Neural cell (in vitro differentiated cells): ENCODE measurements around the gene SULF2. TPM values are rescaled to one million over a fixed set of nuclear protein-coding genes. Genes with fewer than 3 reads are reported as not detected.

Source experiments
- H2AFZ ChIP-seq: fragments of 200-600, 300-800 bp; sonication (generic), shearing (Covaris generic); 2 replicates; pipeline ENCODE4 v1.6.0; 2014; ENCODE audit warnings: low read depth, mild to moderate bottlenecking, antibody characterized with exemption, low read length, moderate library complexity
- H3F3A ChIP-seq: fragments of 200-600 bp; shearing (Covaris generic); 2 replicates; pipeline ENCODE4 v1.6.1; 2016; ENCODE audit warnings: mild to moderate bottlenecking, moderate library complexity, mixed read lengths, antibody characterized with exemption, low read length; ENCODE audit not compliant: insufficient read depth, poor library complexity, severe bottlenecking
- H3K27ac ChIP-seq: fragments of 200-600, 300-800 bp; sonication (generic), shearing (Covaris generic); 2 replicates; pipeline ENCODE4 v1.5.1; 2014; ENCODE audit warnings: mild to moderate bottlenecking, low read length, moderate library complexity
- H3K27me3 ChIP-seq: fragments of 300-800, 200-600 bp; sonication (generic), shearing (Covaris generic); 2 replicates; pipeline ENCODE4 v1.6.0; 2014; ENCODE audit warnings: mild to moderate bottlenecking, low read depth, low read length, moderate library complexity; ENCODE audit not compliant: insufficient read depth
- H3K36me3 ChIP-seq: fragments of 300-800, 200-600 bp; sonication (generic), shearing (Covaris generic); 2 replicates; pipeline ENCODE4 v1.5.1; 2014; ENCODE audit warnings: mild to moderate bottlenecking, antibody characterized with exemption, low read length, moderate library complexity; ENCODE audit not compliant: insufficient read depth
- H3K4me2 ChIP-seq: fragments of 300-800, 200-600 bp; sonication (generic), shearing (Covaris generic); 2 replicates; pipeline ENCODE4 v1.6.0; 2014; ENCODE audit warnings: mild to moderate bottlenecking, low read length
- H3K4me3 ChIP-seq: fragments of 300-800, 200-600 bp; sonication (generic), shearing (Covaris generic); 2 replicates; pipeline ENCODE4 v1.5.1; 2014; ENCODE audit warnings: mild to moderate bottlenecking, low read length, moderate library complexity
- H3K79me2 ChIP-seq: fragments of 200-600 bp; shearing (Covaris generic); replicated peaks from 2 replicates; pipeline ENCODE4 v1.6.0; 2014; ENCODE audit warnings: mild to moderate bottlenecking, low read length, moderate library complexity; ENCODE audit not compliant: insufficient read depth
- H3K9ac ChIP-seq: fragments of 300-800, 200-600 bp; sonication (generic), shearing (Covaris generic); 2 replicates; pipeline ENCODE4 v1.6.1; 2016; ENCODE audit warnings: mild to moderate bottlenecking, low read length, mixed read lengths
- H3K9me2 ChIP-seq: fragments of 200-600 bp; shearing (Covaris generic); 2 replicates; pipeline ENCODE4 v1.6.1; 2016; ENCODE audit warnings: mild to moderate bottlenecking, low read length, mixed read lengths; ENCODE audit not compliant: insufficient read depth
- H3K9me3 ChIP-seq: fragments of 200-600, 300-800 bp; sonication (generic), shearing (Covaris generic); 2 replicates; pipeline ENCODE4 v1.6.1; 2016; ENCODE audit warnings: mild to moderate bottlenecking, mixed run types, low read length, moderate library complexity, mixed read lengths
- H4K20me1 ChIP-seq: fragments of 200-600 bp; shearing (Covaris generic); 2 replicates; pipeline ENCODE4 v1.6.1; 2016; ENCODE audit warnings: mild to moderate bottlenecking, mixed run types; ENCODE audit not compliant: insufficient read depth
- CTCF ChIP-seq: fragments of 450-650 bp; IDR thresholded peaks from 2 replicates; pipeline ENCODE4 v1.5.1; 2014; ENCODE audit warnings: antibody characterized with exemption, mild to moderate bottlenecking, moderate library complexity; ENCODE audit not compliant: poor library complexity, severe bottlenecking
- EP300 ChIP-seq: fragments of 450-650 bp; conservative IDR thresholded peaks from 2 replicates; pipeline ENCODE4 v1.6.1; 2014; ENCODE audit warnings: antibody characterized with exemption, mild to moderate bottlenecking, moderate library complexity; ENCODE audit not compliant: poor library complexity, severe bottlenecking
- EZH2 ChIP-seq: fragments of 200-600, 300-800 bp; shearing (Covaris generic), sonication (generic); IDR thresholded peaks from 2 replicates; pipeline ENCODE4 v1.6.1; 2014; ENCODE audit warnings: antibody characterized with exemption, low read length, borderline replicate concordance, mild to moderate bottlenecking; ENCODE audit not compliant: insufficient read depth, poor library complexity, severe bottlenecking
- MXI1 ChIP-seq: fragments of 450-650 bp; conservative IDR thresholded peaks from 2 replicates; pipeline ENCODE4 v1.6.1; 2014; ENCODE audit warnings: antibody characterized with exemption, mild to moderate bottlenecking; ENCODE audit not compliant: poor library complexity, severe bottlenecking
- POLR2AphosphoS5 ChIP-seq: IDR thresholded peaks from 2 replicates; pipeline ENCODE4 v1.6.1; 2012
- RAD21 ChIP-seq: fragments of 450-650 bp; conservative IDR thresholded peaks from 2 replicates; pipeline ENCODE4 v1.6.1; 2014; ENCODE audit warnings: antibody characterized with exemption, mild to moderate bottlenecking, moderate library complexity
- REST ChIP-seq: IDR thresholded peaks from 2 replicates; pipeline ENCODE4 v1.6.1; 2012; ENCODE audit warnings: borderline replicate concordance
- SMC3 ChIP-seq: fragments of 450-650 bp; conservative IDR thresholded peaks from 2 replicates; pipeline ENCODE4 v1.6.1; 2014; ENCODE audit warnings: antibody characterized with exemption, mild to moderate bottlenecking, moderate library complexity; ENCODE audit not compliant: poor library complexity
- TAF1 ChIP-seq: IDR thresholded peaks from 2 replicates; pipeline ENCODE4 v1.6.1; 2012; ENCODE audit warnings: low read depth
- polyA plus RNA-seq: library from polyadenylated mRNA; depleted of rRNA; stranded (reverse); fragments of >200 nt; gene quantifications from 2 replicates; pipeline ENCODE4 v1.2.3, GENCODE V29; 2014

The SULF2 gene
- polyA plus RNA-seq, 1 donor from 2014 or later: 30.0 TPM

GRCh38 chr20:47785854-47786764 is 828 bp upstream of the SULF2 start:
- Histone ChIP-seq H3K9me2 (no peaks in the 10 kb centered on the region), H4K20me1 (no peaks in the 10 kb centered on the region), H3K27ac (peak overlapping the region; percentile 34), H3K36me3 (no peaks in the 10 kb centered on the region), H2AFZ (peak overlapping the region; percentile 56), H3K27me3 (peaks cover 20% of the 10 kb centered on the region), H3K4me2 (peak overlapping the region; percentile 95), H3K4me3 (peak overlapping the region; percentile 72), H3K9me3 (no peaks in the 10 kb centered on the region), H3F3A (no peaks in the 10 kb centered on the region), H3K9ac (peak overlapping the region; percentile 54), H3K79me2 (no peaks in the 10 kb centered on the region)
- TF ChIP-seq SMC3: peak; percentile 96
- TF ChIP-seq POLR2AphosphoS5: peak; percentile 24
- no peak for TF ChIP-seq EZH2
- peak; percentile 57 for TF ChIP-seq MXI1
- peak; percentile 50 for TF ChIP-seq REST
- TF ChIP-seq RAD21: peak; percentile 96
- no peak for TF ChIP-seq TAF1
- peak; percentile 92 for TF ChIP-seq CTCF
- no peak for TF ChIP-seq EP300

- H3K79me2 ChIP-seq: no peaks in the 10 kb centered on the region
- H3K36me3 ChIP-seq: no peaks in the 10 kb centered on the region
- peak overlapping the region; percentile 91 for H3K4me3 ChIP-seq
- H3K9ac ChIP-seq: peak overlapping the region; percentile 60
- H4K20me1 ChIP-seq: no peaks in the 10 kb centered on the region
- peak overlapping the region; percentile 97 for H3K4me2 ChIP-seq
- TF ChIP-seq MXI1: peak; percentile 33
- TF ChIP-seq REST: peak; percentile 42
- TF ChIP-seq CTCF: peak; percentile 65
- TF ChIP-seq SMC3: peak; percentile 64
- TF ChIP-seq RAD21: peak; percentile 63
- no peak for TF ChIP-seq TAF1
- TF ChIP-seq EP300: no peak
- no peak for TF ChIP-seq POLR2AphosphoS5
- no peak overlapping the region for H3K27ac ChIP-seq
- peaks cover 20% of the 10 kb centered on the region for H3K27me3 ChIP-seq
- H3K9me2 ChIP-seq: no peaks in the 10 kb centered on the region
- no peaks in the 10 kb centered on the region for H3F3A ChIP-seq
- H3K9me3 ChIP-seq: no peaks in the 10 kb centered on the region
- no peak overlapping the region for H2AFZ ChIP-seq
Measured at GRCh38 chr20:47784599-47785310, 526 bp downstream of the SULF2 start.
